DMS114 treated with DMSO at 0.1 percent for 48 hours (cell line): Measurements from ENCODE around the gene IRAK1BP1.
A peak's percentile ranks its signal among the peaks of the same experiment; 100 is the strongest.
"Not testable (repeated sequence)": the region's sequence is repeated elsewhere in the genome, so short reads cannot be mapped to it uniquely, and the experiment has no call there.

Source experiments
- DNase-seq: peaks from one replicate; lab custom pipeline; 2025; ENCODE audit not compliant: unreplicated experiment; lab: John Stamatoyannopoulos, UW

The IRAK1BP1 gene, protein sequence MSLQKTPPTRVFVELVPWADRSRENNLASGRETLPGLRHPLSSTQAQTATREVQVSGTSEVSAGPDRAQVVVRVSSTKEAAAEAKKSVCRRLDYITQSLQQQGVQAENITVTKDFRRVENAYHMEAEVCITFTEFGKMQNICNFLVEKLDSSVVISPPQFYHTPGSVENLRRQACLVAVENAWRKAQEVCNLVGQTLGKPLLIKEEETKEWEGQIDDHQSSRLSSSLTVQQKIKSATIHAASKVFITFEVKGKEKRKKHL

DNA sequence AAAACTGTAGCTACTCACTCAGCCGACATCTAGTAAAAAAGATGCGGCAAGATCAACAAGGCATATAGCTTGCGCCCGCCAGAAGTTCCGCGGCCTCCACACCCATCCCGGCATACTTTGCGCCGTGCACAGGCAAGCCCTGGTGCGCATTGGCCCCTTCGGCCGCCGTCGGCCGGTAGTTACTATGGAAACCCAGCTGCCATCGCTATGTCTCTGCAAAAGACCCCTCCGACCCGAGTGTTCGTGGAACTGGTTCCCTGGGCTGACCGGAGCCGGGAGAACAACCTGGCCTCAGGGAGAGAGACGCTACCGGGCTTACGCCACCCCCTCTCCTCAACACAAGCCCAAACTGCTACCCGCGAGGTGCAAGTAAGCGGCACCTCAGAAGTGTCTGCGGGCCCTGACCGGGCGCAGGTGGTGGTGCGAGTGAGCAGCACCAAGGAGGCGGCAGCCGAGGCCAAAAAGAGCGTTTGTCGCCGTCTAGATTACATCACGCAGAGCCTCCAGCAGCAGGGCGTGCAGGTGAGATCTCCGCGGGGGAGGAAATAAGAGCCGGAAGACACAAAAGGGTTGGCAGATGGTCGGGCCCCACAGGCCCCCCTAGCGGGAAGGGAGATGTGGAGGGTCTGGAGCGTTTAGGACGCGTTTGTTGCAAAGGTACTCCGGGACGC lies at the start of gene IRAK1BP1:
TSS of gene IRAK1BP1 (plus strand) at position 182 of the 671 bp plus-strand sequence. CDS start at position 208, 26 bp downstream.
- peak; percentile 77 for DNase-seq

DNA sequence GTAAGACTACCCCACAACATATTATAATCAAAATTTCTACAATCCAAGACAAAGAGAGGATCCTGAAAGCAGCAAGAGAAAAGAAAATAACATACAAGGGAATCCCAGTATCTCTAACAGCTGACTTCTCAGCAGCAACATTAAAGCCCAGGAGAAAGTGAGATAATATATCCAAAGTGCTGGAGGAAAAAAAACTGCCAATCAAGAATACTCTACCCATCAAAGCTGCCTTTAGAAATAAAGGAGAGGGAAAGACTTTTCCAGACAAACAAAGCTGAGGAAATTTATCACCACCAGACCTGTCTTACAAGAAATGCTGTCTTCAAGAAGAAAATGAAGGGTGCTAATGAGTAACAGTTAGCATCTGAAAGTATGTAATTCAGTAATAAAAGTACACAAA lies 43.3 kb upstream of the IRAK1BP1 start:
- DNase-seq, result no peak

DNA sequence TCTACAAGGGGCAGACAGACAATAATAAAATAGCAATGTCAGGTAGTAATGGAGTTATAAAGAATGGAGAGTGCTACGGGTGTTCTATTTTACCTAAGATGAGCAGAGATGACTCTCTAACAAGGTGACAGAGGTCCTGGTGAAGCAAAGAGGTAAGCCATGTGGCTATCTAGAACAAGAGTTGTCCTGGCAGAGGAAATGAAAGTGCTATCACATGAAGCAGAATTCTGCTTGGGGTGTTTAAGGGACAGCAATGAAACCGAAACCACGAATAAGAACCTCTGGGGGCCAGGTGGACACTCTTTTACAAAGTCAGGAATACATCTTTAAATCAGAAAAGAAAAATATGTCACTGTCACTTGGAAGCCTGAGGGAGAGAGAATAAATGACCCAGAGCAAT lies 37.9 kb upstream of the IRAK1BP1 start:
- DNase-seq, result no peak

DNA sequence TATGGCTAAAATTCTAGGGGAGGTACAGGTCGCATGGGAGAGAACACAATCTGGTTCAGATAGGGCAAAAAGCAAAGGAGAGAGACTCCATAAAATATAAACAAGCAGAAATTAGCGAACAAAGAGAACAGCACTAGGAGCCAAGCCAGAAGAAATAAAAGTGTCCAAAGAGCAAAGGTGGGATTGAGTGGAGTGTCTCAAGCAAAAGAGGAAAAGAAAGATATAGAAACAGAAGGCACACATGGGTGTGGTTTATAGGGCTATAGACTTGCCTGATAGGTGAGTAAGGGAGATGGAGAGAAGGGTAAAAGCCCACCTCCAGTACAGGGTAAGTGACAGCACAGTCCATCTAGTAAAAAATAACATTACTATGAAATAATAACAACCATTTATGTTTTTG lies 36.5 kb upstream of the IRAK1BP1 start:
- DNase-seq, result no peak

DNA sequence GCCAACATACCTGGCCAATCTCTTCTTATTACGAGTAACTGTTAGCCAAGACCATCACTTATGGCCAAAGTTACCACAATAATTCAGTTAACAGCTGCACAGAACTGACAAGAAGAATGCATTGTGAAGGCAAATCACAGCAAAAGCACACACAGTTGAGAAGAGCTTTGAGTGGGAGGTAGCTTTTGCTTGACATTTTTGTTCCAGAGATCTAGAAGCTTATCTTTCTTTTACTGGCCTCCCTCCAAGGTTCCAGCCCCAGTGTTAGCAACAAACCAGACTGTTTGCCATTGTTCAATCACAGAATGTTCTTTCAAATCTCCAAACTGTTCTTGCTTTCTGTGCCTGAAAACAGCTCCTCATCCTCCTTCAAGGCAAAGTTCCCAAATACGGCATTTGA lies 35.9 kb upstream of the IRAK1BP1 start:
- no peak for DNase-seq

DNA sequence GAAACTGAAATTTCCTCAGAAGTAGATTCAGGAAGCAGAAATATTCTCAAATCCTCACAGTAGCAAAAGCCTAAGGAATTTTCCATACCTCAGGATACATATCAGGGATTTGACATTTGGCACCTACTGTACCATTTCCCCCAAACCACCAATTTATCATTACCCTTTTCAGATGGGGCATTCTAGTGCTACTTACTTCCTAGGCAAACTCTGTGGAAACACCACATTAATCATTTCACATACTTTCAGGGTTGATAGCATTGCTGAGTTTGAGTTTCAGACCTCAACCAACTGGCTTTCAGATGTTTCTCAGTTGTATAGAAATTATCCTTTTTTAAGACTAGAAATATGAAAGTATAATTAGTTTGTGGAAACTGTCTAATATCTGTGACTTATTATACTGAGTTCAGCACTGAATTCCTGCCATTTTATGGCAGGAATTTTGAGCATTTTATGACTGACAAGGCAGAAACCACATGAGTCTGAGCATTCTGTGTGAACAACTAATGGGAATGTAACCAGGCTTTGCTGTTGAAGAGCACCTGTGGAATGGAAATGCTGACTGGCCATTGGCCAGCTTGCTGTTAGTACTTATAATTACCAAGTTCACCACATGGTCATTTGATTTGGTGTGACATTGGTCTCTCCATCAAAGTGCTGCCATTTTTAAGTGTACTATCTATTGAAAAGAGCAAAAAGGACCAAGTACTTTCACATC lies 35.1 kb upstream of the IRAK1BP1 start:
- DNase-seq, result no peak

DNA sequence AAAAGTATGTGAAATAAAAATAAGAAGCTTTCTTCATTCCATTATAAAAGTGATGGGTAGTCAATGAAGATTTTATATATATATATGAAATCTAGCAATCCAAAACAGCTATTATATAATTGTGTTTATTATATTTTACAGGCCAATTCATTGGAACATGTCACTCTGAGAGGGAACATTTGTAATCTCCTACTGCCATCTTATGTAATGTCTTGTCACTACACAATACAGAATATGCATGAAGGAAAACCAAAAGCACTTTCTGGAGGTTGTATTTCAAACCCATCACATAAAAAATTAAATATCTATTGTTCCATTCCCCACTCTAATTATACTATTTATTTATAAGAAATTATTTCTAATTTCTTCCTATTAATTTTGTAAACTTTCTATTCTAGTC lies 31.5 kb upstream of the IRAK1BP1 start:
- DNase-seq, result peak; percentile 4

DNA sequence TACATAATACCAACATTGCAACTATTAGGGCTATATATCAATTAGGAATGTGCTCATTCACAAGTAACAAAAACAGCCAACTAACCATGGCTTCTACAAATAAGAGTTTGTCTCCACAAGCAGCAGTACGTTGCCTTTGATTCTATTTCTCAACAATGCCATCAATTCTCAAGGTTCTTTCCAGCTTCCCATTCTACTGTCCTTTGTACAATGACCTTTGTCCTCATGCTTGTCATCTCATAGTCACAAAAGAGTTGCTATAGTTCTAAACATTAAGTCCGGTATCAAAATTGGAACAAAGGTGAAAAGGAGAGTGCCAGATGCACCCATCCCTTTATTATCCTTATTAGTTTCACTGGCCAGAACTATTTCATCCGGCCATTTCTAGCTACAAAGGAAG lies 30.8 kb upstream of the IRAK1BP1 start:
- DNase-seq, result no peak

DNA sequence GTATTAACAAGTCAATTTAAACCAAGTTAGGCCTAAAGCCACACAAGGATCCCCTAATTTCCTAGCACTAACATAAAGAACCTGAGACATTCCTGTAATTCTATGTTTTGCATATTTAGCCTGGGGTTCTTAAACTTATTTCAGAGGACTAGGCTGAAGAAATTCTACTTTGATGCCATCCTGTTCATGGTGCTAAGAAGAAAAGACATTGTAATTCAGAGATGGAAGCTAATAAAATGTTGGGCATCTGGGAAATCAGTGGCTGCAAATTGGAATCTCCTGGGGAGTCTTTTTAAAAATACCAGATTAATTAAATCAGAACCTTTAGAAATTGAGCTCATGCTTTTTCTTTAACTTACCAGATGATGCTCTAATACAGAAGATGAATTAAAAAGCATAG lies 26.2 kb upstream of the IRAK1BP1 start:
- no peak for DNase-seq

DNA sequence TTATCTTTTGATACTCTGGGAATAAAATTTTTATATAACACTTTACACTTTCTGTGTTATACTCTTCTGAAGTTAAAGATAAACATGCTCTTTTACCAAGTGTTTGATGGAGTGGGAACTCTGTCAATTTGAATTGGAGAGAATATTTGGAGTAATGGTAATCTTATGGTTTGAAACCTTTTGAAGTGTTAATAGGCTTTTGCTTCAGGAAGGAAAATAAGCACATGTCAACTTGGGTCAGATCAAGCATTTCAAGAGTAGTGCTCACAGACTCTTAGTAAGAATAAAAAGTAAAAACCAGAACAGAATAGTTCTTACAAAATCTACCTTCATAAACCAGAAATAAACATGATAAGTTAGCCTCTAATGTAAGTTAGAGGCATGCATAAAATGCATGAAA lies 24.4 kb upstream of the IRAK1BP1 start:
- DNase-seq, result no peak

DNA sequence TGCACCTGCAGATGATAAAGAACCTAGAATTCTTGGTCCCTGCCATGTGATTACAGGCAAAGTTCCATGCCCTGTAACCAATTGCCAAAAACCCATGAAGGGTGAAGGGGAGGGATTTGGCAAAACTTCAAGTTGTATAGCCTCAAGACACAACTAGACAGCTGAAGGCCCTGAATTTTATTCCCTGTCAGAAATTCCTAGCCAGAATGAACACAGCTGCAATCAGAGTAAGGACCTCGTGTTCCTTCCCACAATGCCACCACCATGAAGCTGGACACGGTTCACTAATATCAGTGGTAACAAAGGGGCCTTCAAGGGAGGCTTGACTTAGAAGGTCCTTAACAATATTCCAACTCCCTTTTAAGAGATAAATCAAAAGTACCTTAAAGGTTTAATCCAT lies 22.5 kb upstream of the IRAK1BP1 start:
- no peak for DNase-seq

DNA sequence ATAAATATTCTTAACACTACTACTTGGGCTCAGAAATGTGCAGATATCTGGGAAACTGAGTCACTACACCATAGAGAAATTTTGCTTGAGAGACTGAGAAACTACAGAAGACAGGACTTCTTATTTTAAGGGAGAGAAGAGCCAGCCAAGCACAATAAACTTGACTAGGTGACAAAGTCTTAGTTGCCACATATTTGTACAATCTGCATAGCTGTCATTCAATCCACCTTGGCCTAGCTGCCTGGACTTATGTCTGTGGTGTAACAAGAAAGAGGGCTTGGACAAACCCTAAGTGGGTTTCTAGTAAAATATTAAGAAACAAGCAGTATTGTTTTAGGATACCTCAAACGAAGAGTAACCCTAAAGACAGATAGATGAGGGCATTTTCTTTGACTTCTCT lies 21.8 kb upstream of the IRAK1BP1 start:
- DNase-seq, result no peak

DNA sequence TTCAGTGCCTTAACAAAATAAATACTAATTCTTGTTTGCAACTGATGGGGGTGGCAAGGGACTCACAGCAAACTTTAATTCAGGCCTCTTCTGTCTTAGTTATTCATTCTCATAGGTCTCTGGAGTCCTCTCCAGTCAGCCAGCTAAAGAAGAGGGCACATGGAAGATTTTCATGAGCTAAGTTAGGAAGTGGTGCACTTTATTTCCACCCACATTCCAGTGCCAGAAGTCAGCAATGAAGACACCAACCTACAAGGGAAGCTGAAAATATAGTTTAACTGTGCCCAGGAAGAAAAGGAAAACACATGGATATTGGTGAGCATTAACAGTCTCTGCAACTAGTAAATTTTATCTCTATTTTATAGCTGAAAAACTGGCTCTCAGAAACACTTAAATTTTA lies 16.7 kb upstream of the IRAK1BP1 start:
- no peak for DNase-seq

DNA sequence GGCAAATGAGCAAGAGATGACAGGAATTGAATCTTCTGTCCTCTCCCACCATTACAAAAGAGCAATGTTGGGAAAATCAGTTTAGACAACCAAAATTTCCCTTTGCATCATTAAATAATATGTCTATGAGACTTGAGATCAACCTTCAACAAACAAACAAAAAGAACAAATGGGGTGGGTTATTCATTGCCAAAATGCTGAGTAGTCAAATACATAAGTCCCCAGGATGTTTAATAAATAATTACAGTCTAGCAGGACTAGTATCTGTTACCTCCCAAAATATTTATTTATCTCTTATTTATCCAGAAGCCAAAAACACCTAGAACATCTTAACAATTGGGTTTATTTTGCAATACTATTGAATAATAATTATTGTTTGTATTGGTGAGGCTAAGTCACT lies 16.2 kb upstream of the IRAK1BP1 start:
- DNase-seq, result no peak

DNA sequence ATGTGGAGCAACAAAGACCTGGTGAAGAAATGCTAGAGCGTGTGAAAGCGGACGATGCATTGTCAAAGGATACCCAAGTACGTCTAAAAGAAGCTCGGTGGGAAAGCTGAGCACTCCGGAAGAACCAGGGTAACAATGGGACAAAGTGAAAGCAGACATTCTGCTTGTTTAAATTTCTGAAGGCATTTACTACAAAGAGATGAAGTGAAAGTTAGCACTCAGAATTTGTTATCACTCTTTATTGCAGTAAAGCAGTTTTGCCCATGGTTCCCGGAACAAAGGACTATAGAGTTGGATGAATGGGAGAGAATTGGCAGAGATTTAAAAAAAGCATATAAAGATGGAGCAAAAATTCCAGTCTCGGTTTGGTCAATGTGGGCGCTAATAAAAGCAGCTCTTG lies 12.8 kb upstream of the IRAK1BP1 start:
- DNase-seq, result no peak

DNA sequence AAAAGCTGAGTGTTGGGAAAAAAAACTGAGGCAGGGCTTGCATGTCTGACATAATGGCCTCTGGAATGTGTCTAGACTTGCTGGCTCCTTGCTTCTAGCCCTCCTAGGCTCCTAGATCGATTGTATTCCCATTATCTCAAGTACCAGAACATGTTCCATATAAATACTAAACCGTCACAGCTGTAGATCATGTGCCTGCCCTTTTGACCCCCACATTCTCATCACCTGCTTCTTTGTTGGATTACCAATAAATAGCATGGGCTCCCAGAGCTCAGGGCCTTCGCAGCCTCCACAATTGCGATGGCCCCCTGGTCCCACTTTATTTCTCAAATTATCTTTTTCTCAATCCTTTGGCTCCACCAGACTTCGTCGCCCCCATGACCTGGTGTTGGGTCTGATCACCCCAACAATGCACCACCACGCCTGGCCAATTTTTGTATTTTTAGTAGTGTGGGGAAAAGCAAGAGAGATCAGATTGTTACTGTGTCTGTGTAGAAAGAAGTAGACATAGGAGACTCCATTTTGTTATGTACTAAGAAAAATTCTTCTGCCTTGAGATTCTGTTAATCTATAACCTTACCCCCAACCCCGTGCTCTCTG lies 8.9 kb upstream of the IRAK1BP1 start:
- DNase-seq, result not testable (repeated sequence)

DNA sequence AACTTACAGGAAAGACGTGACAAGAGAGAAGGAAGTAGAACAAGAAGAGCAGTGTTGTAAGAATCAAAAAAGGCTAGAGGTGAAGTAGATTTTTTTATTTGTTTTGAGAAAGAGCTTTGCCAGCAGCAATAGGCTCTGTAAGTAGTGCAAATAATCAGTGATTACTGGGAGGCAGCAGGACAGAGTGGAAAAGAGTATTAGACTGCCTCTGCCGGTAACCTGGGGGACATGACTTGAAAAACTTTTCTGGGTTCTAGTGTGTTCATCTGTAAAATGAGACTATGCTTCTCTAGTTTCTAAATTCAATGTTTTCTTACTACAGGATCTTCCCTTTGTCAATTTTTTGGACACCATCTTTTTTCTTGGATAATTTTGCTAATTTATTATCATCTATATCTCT lies 5.8 kb upstream of the IRAK1BP1 start:
- DNase-seq, result no peak

DNA sequence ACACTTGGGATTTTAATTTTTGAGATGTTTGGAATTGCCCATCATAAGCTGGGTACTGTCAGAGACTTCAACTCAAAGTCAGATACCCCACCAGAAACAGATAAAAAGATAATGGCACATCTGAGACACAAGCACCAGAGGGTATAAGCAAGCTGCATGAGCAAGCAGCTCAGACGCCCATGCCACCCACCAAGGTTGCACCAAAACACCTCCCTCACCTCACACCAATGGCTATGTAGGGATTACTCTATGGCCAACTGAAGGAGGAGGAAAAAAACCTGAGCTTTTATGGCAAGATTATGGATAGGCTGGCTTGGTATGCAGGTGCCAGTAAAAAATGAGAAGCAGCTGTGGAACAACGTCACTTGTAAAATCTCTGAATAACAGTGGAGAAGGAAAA lies 3.8 kb upstream of the IRAK1BP1 start:
- DNase-seq, result no peak

DNA sequence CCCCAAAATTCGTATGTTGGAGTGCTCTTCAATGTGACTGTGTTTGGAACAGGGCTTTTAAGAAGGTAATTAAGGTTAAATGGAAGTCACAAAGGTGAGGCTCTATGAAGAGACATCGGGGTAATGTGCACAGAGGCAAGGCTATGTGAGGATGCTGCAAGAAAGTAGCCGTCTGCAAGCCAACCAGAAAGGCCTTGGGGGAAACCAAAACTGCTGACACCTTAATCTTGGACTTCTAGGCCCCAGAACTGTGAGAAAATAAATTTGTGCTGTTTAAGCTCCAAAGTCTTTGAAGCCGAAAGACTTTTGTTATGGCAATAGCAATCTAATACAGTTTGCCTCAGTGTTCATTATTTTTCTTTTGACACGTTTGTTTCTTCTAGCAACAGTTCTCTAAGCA lies 2.4 kb upstream of the IRAK1BP1 start:
- DNase-seq, result no peak

DNA sequence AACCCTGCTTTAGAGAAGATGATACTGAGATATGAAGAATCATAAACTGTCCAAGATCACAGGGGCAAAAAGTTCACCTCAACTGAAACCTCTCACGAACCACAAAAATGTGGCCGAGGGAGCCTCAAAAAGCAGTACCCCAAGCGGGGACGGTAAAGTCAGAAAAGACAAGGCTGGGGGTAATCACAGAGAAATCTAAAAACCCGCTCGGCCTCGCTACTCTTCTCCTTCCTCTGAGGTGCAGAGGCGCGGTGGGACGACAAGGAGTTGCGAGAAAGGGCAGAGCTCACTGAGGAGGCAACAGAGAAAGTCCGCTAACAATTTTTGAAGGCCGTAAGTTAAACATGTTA lies 356 bp upstream of the IRAK1BP1 start:
- DNase-seq, result no peak

DNA sequence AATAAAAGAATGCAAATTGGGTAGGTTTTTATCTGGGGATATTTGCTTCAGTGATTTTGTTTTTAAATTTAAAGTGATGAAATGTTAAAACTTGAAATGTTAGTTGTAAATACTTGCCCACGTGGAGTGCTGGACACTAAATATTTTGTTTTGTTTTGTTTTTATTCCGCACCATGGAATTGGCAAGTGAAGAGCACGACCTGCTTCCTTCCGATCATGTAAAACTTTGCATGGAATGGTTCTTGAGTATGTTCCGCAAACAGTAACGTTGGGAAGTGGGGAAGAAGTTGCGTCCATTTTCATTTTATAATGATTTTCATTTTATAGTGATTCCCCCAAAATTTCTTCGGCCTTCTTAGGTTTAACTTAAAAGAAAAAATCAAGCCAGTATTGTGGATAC lies 765 bp downstream of the IRAK1BP1 start:
- no peak for DNase-seq

DNA sequence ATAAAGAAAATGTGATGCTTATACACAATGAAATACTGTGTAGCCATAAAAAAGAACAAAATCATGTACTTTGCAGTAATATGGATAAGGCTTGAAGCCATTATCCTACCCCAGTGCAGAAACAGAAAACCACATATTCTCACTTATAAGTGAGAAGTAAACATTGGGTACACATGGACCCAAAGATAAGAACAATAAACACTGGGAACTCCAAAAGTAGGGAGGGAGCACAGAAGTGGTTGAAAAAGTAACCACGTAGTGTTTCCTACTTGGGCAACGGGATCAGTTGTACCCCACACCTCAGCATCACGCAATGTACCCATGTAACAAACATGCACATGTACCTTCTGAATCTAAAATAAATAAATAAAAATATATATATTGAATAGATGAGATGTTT lies 8.2 kb downstream of the IRAK1BP1 start:
- DNase-seq, result no peak
